KMS-11 (cell line): Measurements from ENCODE around the gene BAIAP2L2.
"Not testable (repeated sequence)": the region's sequence is repeated elsewhere in the genome, so short reads cannot be mapped to it uniquely, and the experiment has no call there.

Experiments used
- H2AFZ ChIP-seq: fragments of 200-600 bp; sonication (generic); 2 replicates; pipeline ENCODE4 v1.6.1; 2016; ENCODE audit warnings: antibody characterized with exemption, mixed run types, low read depth
- H3K27ac ChIP-seq: fragments of 200-600 bp; sonication (generic); 2 replicates; pipeline ENCODE4 v1.6.1; 2016; ENCODE audit warnings: mild to moderate bottlenecking, mixed run types
- H3K27me3 ChIP-seq: fragments of 200-600 bp; sonication (generic); 2 replicates; pipeline ENCODE4 v1.6.1; 2017; ENCODE audit warnings: mild to moderate bottlenecking, low read depth, mixed run types, moderate library complexity; ENCODE audit not compliant: insufficient read depth
- H3K36me3 ChIP-seq: fragments of 200-600 bp; sonication (generic); 2 replicates; pipeline ENCODE4 v1.6.1; 2017; ENCODE audit warnings: mild to moderate bottlenecking, mixed run types; ENCODE audit not compliant: insufficient read depth
- H3K4me1 ChIP-seq: fragments of 200-600 bp; sonication (generic); 2 replicates; pipeline ENCODE4 v1.6.1; 2016; ENCODE audit warnings: mild to moderate bottlenecking, low read depth, mixed run types; ENCODE audit not compliant: poor library complexity, severe bottlenecking
- H3K4me2 ChIP-seq: fragments of 200-600 bp; sonication (generic); 2 replicates; pipeline ENCODE4 v1.7.0; 2016; ENCODE audit warnings: mild to moderate bottlenecking, mixed run types
- H3K4me3 ChIP-seq: fragments of 200-600 bp; sonication (generic); IDR thresholded peaks from 2 replicates; pipeline ENCODE4 v1.6.1; 2017; ENCODE audit warnings: low read depth, low read length, mixed read lengths; ENCODE audit not compliant: insufficient read depth
- H3K79me2 ChIP-seq: fragments of 200-600 bp; sonication (generic); 2 replicates; pipeline ENCODE4 v1.6.1; 2016; ENCODE audit warnings: low read depth, mixed run types; ENCODE audit not compliant: insufficient read depth
- H3K9ac ChIP-seq: fragments of 200-600 bp; sonication (generic); 2 replicates; pipeline ENCODE4 v1.6.1; 2016; ENCODE audit warnings: mild to moderate bottlenecking, mixed run types
- H4K20me1 ChIP-seq: fragments of 200-600 bp; sonication (generic); 2 replicates; pipeline ENCODE4 v1.6.1; 2016; ENCODE audit warnings: mild to moderate bottlenecking, mixed run types; ENCODE audit not compliant: insufficient read depth
- TF ChIP-seq, protein P1 (sequence below): fragments of 200-600 bp; sonication (generic); conservative IDR thresholded peaks from 2 replicates; pipeline ENCODE4 v1.6.1; 2017; ENCODE audit warnings: low read depth, mild to moderate bottlenecking, antibody characterized with exemption, low read length, moderate library complexity, mixed read lengths

The BAIAP2L2 gene

DNA sequence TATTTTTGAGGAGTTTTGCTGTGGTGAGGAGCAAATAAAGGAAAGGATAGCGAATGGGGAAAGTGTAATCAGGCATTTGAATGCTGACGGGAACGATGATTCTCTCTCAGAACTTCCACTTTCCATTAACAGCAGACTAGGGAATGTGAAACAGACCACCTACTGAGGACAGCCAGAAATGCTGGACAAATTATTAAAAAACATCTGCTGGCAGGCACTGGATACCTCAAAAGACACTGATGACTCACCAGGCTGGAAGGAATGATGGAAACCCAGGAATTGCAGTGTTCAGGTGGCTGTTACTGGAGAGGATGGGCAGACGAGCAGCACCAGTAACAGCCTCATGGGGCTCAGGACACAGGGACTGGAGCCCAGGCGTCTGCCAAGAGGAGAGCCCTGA is 37.8 kb upstream of the BAIAP2L2 start:
- TF ChIP-seq, protein P1, sequence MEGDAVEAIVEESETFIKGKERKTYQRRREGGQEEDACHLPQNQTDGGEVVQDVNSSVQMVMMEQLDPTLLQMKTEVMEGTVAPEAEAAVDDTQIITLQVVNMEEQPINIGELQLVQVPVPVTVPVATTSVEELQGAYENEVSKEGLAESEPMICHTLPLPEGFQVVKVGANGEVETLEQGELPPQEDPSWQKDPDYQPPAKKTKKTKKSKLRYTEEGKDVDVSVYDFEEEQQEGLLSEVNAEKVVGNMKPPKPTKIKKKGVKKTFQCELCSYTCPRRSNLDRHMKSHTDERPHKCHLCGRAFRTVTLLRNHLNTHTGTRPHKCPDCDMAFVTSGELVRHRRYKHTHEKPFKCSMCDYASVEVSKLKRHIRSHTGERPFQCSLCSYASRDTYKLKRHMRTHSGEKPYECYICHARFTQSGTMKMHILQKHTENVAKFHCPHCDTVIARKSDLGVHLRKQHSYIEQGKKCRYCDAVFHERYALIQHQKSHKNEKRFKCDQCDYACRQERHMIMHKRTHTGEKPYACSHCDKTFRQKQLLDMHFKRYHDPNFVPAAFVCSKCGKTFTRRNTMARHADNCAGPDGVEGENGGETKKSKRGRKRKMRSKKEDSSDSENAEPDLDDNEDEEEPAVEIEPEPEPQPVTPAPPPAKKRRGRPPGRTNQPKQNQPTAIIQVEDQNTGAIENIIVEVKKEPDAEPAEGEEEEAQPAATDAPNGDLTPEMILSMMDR: no peak
- Histone ChIP-seq H2AFZ (no peak overlapping the region), H3K27me3 (no peaks in the 10 kb centered on the region), H3K79me2 (no peaks in the 10 kb centered on the region), H3K36me3 (no peaks in the 10 kb centered on the region), H3K4me3 (no peak overlapping the region), H4K20me1 (no peaks in the 10 kb centered on the region), H3K9ac (no peak overlapping the region), H3K27ac (no peak overlapping the region), H3K4me1 (no peaks in the 10 kb centered on the region), H3K4me2 (no peak overlapping the region)

DNA sequence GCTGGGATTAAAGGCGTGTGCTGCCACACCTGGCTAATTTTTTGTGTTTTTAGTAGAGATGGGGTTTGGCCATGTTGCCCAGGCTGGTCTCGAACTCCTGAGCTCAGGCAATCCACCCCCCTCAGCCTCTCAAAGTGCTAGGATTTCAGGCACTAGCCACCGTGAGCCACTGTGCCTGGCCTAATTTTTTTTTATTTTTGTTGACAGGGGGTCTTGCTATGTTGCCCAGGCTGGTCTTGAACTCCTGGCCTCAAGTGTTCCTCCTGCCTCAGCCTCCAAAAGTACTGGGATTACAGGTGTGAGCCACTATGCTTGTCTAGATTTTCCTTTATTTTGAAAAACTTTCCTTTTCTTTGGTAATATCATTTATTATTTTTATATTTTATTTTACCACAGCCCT is 35.7 kb upstream of the BAIAP2L2 start:
- H2AFZ ChIP-seq, H4K20me1 ChIP-seq, H3K79me2 ChIP-seq, H3K9ac ChIP-seq, H3K36me3 ChIP-seq, H3K4me1 ChIP-seq, H3K4me3 ChIP-seq, H3K27ac ChIP-seq, H3K4me2 ChIP-seq, H3K27me3 ChIP-seq: not testable (repeated sequence)

DNA sequence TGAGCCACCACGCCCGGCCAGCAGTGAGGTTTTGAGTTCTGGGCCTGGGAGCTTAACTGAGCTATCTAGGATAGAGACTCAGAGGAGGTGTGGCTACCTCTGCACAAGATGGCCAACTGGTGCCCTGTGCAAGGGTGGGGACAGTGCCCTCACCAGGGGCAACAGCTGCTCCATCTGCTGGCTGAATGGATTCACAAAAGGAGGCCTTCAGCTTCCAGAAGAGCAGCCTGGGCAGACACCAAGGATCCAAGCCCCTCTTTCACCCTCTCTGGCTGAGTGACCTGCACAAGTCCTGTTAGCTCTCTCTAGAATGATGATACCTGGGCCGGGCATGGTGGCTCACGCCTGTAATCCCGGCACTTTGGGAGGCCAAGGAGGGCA is 33.5 kb upstream of the BAIAP2L2 start:
- Histone ChIP-seq H3K27me3 (no peaks in the 10 kb centered on the region), H2AFZ (no peak overlapping the region), H4K20me1 (no peaks in the 10 kb centered on the region), H3K4me2 (no peak overlapping the region), H3K4me1 (no peaks in the 10 kb centered on the region), H3K36me3 (no peaks in the 10 kb centered on the region), H3K27ac (no peak overlapping the region), H3K4me3 (no peak overlapping the region), H3K79me2 (no peaks in the 10 kb centered on the region), H3K9ac (no peak overlapping the region)
- TF ChIP-seq, protein P1: no peak

DNA sequence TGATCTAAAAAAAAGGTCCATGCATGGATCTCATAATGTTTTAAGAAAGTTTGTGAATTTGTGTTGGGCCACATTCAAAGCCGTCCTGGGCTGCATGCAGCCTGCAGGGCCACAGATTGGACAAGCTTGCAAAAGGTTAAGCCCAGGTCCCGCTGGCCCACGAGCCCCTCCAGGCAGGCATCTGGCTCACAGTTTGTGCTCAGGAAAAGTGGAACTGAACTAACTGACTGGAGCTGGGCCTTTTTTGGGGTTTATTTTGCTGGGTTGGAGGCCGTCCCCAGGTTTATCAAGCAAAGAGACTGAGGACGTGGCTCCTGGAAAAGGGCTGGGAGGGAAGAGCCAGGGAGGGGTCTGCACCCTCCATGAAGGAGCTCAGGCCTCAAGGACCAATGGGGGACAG is 32.1 kb upstream of the BAIAP2L2 start:
- Histone ChIP-seq H3K27ac (no peak overlapping the region), H3K4me2 (no peak overlapping the region), H3K9ac (no peak overlapping the region), H3K79me2 (no peaks in the 10 kb centered on the region), H4K20me1 (no peaks in the 10 kb centered on the region), H3K4me1 (no peaks in the 10 kb centered on the region), H3K4me3 (no peak overlapping the region), H2AFZ (no peak overlapping the region), H3K27me3 (no peaks in the 10 kb centered on the region), H3K36me3 (no peaks in the 10 kb centered on the region)
- TF ChIP-seq, protein P1: no peak

DNA sequence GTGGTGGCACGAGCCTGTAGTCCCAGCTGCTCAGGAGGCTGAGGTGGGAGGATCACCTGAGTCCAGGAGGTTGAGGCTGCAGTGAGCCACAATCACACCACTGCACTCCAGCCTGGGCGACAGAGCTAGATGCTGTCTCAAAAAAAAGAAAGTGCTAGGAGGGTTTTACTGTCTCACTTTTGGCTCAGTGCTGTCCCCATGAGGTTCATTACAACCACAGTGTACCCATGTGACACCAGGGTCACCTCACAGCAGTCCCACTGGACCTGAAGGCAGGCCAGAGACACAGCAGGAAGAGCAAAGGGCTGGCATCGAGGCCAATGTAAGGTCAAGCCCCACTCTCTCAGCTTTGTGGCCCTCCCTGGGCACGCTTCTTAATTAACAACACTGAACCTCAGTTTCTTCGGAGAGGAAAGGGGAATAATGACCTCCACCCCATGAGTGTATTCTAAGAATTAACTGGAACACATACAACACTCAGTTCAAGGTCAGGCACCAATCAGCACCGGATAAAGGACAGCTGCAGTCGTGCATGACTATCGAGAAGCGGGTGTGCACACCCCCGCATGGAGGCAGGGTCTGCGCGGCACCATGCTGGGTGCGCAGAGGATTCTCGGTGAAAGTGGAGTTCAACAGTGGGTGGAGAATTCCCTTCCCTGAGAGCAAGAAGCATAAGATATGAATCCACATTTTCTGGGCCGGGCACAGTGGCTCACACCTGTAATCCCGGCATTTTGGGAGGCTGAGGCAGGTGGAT is 30.9 kb upstream of the BAIAP2L2 start:
- Histone ChIP-seq H3K79me2 (no peaks in the 10 kb centered on the region), H4K20me1 (no peaks in the 10 kb centered on the region), H3K9ac (no peak overlapping the region), H3K36me3 (no peaks in the 10 kb centered on the region), H3K4me2 (no peak overlapping the region), H3K4me1 (no peaks in the 10 kb centered on the region), H3K27me3 (no peaks in the 10 kb centered on the region), H3K4me3 (no peak overlapping the region), H3K27ac (no peak overlapping the region), H2AFZ (no peak overlapping the region)
- TF ChIP-seq, protein P1: no peak
